NCI-H446 (cell line): Measurements from ENCODE around the gene FZD2.
"Not testable (repeated sequence)": the region's sequence is repeated elsewhere in the genome, so short reads cannot be mapped to it uniquely, and the experiment has no call there.

Experiments
- DNase-seq, 2 experiments: peaks; one replicate each; lab custom pipeline; 2025; lab: John Stamatoyannopoulos, UW

The FZD2 gene

DNA sequence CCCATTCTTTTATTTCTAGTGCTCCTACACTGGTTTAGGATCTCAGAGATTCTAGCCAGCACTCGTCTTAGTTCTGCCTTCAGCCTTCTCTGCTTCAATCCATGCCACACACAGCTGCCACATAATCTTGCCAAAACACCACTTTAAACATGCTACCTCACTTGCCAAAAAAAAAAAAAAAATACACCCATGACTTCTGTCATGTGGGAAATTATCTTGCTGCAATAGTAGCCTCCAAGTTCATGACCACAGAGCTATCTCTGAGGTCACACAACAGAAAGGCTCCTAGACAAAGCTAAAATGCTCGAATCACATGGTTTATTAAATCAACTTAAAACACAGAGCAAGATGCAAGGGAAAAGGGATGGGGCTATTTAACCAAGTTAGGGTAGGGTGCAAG, 18.1 kb downstream of the FZD2 start:
- no peak for DNase-seq

DNA sequence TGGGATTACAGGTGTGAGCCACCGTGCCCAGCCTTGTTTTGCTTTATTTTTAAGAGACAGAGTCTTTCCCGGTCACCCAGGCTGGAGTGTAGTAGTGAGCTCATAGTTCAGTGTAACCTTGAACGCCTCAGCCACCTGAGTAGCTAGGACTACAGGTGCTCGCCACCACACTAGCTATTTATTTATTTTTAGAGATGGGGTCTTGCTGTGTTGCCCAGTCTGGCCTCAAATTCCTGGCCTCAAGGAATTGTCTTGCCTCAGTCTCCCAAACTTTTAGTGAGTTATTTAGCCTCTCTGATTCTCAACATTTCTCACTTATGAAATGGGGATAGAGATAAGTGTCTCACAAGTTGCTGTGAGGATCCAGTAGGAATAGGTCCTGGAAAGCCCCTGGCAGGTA, 21.7 kb downstream of the FZD2 start:
- DNase-seq = no peak

DNA sequence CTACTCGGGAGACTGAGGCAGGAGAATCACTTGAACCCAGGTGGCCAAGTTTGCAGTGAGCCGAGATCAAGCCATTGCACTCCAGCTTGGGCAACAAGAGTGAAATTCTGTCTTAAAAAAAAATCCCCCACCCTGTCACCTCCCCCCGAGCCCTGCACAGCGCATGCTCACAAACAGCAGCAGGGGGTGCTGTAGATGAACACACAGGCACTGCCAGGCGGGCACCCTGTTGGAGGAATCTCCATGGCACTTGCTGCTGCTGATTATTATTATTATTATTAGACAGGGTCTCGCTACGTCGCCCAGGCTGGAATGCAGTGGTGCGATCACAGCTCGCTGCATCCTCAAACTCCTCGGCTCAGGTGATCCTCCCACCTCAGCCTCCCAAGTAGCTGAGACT, 24.6 kb downstream of the FZD2 start:
- no peak for DNase-seq

DNA sequence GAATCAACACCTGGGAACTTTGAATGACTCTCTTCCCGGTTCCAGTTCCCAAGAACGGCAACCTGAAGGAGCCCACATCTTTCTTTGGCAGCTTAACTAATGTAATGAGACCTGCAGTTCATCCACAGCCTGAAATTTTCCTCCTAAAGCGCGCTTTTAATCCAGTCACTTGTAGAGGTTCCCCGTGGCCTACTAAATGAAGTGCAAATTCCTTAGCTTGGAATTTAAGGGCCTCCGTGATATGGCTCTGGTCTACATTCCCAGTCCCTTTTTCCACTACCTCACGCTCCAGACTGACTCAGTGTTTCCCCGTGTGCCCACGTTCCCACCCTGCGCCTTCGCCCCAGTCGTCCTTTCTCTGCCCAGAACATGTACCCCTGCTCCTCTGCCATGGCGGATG, 27.2 kb downstream of the FZD2 start:
- DNase-seq = no peak

DNA sequence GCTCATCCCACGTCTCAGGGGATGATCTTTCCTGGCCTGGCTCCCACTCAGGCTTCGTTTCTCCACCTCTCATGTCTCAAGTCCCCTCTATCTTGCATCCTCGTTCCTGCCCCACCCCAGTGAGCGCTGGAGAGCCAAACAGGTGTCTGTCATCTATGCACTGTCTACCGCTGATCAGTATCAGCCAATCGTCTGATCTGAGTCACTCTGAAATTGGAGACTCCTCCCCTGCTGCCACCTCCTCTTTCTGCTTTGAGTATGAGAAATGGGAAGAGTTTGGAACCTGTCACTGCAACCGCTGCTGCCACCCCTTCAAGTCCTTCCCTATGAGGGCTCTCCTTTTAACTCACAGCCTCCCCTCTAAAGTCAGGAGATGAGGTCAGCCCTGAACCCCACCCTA, 28.0 kb downstream of the FZD2 start:
- DNase-seq = no peak

DNA sequence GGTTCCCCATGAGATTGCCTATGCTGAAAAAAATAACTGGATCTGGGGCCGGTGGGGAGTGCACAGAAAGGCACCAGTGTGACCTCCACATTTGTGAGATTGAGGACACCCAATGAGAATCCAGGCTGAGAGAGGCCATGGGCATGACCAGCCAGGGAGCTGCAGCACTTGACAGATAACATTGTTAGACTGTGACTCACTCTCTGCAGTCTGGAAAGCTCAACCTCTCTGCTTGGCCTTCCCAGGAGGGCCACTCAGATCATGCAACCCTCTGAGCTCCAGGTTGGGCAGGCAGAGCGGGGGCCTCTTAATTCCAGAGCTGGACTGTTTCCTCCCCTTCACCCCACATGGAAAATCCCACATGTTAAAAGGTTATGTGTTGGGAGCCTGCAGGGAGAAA, 30.1 kb downstream of the FZD2 start:
- no peak for DNase-seq

DNA sequence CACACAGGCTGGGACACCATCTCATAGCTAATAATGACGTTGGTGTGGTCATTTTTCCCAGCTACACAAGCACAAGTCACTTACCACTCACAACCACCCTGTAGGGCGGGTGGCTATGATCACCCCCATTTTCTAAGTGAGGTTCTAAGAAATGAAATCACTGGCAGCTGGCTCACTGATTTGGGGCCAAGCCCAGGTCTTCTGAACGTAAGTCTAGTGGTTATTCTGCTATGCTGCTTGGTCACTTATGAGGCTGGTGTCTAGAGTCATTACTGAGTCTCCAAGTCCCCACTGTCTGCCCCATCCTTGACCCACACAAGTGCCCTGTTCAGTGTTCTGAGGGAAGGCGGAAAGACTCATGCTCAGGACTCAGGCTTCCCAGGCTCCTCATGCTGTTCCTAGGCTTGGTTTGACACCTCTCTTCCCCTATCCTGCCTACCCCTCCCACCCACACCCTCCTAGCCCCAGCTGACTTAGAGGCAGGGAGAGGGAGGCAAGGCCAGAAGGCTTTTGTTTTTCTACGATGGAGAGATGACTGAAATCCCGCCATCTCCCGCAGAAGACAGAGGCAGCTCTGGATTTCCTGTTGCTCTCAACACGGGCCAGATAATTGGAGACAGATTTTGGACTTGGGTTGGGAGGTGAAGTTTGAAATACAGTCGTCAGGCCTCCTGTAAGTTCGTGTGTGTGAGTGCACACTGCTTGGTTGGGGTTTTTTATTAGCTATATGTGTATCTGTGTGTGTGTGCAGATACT, 32.2 kb downstream of the FZD2 start:
- no peak for DNase-seq

DNA sequence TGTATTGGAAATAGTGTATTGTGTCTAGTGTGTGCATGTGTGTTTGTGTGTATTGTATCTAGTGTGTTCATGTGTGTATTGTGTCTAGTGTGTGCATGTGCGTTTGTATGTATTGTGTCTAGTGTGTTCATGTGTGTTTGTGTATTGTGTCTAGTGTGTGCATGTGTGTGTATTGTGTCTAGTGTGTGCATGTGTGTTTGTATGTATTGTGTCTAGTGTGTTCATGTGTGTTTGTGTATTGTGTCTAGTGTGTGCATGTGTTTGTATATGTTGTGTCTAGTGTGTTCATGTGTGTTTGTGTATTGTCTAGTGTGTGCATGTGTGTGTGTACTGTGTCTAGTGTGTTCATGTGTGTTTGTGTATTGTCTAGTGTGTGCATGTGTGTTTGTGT, 32.8 kb downstream of the FZD2 start:
- not testable (repeated sequence) for DNase-seq

DNA sequence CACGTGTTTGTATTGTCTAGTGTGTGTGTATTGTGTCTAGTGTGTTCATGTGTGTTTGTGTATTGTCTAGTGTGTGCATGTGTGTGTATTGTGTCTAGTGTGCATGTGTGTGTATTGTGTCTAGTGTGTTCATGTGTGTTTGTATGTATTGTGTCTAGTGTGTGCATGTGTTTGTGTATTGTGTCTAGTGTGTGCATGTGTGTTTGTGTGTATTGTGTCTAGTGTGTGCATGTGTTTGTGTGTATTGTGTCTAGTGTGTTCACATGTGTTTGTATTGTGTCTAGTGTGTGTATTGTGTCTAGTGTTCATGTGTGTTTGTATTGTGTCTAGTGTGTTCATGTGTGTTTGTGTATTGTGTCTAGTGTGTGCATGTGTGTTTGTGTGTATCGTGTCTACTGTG, 33.5 kb downstream of the FZD2 start:
- DNase-seq = not testable (repeated sequence)

DNA sequence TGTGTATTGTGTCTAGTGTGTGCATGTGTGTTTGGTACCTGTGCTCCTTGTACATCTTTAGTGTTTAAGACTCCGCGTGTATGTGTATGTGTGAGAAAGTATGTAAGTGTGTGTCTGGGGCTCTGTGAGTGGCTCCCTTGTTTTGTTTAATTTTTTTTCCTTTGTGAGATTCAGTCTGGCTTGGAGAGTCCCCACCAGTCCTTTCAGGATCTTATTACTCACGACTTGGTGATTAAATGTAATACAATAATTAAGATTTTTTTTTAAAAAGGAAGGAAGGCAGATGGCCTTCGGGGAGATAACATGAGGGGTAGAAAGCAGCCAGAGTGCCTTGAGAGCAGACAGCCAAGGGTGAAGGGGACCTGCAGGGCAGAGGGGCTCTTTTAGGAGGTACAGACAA, 33.9 kb downstream of the FZD2 start:
- no peak for DNase-seq

DNA sequence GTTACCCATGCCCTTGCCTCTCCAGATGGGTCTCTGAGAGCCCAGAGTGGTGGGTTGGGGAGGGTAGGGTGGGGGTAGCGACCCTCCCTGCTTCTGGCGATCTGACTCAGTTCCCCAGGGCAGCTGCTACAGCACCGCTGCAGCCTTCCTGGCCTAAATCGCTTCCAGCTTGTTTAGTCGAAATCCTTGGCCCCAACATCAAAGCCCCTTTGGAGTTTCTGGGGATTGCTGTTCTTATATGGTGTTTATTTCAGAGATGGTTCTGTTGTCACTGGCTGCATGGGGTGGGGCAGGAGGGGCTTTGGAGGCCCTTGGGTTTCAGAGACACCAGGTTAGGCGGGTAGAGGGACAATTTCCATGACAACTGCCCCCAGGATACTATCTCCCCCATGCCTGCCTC, 35.9 kb downstream of the FZD2 start:
- DNase-seq = no peak

DNA sequence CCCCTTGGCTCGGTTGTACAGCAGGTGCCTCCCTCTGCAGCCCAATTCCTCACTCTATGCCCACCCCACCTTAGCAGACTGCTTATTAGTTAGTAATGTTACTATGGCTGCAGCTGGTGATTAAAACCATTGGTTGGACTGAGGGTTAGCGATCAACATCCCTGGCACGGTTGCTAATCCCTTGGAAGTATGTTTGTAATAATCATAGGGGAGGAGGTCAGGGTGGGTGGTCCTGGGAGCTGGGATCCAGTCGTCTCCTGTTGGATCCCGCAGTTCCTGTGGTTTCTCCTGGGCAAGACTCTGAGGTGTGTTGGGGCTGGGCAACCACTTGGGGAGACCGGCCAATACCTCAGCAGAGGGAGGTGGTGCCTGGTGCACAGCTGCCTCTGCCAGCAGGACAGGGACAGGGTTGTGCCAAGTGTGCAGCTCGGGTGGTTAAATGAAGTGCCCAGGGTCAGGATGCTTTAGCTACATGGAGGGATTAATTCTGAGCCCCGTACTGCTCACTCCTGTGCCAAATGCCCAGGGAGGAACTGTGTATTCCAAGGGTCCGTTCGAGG, 38.0 kb downstream of the FZD2 start:
- DNase-seq = no peak

DNA sequence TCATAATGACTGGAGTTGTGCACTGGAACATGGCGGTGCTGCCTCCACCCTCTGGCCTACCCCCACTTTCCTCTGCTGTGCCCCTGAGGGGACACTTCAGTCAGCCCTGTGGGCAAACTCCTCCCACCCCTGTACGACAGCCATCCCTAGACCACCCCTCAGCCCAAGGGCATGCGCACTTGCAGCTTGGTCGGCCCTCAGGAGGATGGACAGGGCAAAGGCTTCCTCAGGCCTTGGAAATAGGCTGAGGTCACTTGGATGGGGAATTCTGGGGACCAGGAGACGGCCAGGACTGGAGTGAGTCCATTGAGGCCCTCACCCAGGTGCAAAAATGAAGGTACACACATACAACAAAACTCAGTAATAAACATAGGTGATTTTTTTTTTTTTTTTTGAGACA, 41.0 kb downstream of the FZD2 start:
- DNase-seq = no peak

DNA sequence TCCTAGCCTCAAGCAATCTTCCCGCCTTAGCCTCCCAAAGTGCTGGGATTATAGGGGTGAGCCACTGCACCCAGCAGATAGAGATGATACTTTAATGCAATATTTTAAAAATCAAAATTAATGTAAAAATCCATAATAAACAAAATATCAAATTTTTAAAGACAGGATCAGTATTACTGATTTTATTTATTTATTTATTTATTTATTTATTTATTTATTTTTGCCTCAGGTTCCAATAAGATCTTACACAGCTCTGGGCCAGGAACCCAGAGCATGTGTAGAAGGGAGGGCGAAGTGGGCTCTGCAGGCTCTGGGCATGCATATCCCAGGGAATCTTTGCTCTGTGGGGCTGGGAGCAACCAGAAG, 41.6 kb downstream of the FZD2 start:
- DNase-seq = no peak

DNA sequence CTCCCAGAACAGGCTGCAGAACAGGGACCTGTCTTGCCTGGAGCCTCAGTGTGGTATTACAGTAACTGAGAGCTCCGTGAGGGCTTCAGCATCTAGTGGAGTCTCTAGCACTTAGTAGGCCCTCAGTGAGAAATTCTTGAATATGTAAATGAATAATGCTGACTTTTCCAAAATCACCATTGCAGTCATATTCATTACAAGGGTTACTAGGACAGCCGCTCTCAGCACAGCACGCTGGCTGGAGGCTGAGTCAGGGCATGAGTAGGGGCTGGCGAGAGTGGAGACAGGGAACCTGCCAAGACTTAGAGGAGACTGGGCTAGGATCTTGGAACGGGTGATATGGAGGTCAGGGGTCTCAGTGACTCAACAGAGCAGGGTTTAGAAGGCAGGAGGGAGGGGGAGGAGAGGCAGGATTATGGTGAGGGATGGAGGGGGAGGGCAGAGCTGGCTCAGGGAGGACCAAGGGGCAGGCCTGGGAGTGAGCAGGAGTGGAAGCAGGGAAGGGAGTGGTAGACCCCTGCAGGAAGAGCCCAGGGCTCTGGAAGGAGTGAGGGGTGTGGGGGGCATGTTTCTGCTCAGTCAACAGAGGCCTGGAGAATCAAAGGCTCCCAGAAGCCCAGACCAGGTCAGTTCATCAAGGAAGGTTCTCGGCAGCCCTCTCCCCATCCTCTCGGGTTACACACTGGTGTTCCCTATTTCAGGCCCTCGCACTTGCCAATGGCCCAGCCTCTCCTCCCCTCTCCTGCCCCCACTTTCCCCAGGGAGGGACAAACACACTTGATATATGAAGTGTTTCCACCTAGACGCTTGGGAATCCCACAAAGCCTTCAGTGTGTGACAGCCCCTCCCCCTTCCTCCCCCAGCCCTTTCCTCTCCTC, 42.3 kb downstream of the FZD2 start:
- DNase-seq = no peak

DNA sequence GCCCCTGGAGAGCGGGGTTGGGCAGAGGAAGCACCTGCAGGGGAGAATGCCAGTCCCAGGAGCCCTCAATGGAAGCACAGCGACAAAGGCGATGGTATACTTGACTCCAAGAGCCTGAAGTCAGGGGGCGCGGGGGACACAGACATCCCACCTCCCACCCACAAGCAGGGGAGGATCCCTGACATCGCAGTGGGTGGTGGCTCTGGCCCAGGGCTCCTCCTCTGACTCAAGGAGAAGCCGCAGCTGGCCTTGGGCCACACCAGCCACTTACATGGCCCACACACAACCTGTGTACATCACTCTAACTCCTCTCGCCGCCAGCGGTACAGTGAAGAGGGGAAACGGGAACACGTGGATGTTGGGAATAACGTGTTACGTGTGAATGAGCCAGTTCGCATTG, 44.3 kb downstream of the FZD2 start:
- DNase-seq = no peak

DNA sequence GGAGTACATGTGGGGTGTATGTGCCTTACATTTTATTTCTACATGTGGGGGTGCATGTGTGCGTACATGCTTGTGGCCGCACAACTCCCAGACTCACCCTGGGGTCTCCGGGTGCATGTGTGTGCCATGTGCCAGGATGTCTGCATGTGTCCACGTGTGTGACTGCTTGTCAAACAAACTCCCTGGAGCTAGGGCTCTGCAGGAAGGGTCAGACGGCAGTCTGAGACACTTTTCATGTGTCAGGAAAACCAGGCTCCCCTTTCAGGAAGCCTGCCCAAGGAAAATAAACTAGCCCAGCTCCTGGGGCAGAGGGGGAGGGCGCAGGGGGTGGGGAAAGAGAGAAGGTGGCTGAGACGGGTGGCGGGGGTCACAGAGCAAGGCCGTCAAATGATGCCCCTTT, 44.7 kb downstream of the FZD2 start:
- DNase-seq = no peak

DNA sequence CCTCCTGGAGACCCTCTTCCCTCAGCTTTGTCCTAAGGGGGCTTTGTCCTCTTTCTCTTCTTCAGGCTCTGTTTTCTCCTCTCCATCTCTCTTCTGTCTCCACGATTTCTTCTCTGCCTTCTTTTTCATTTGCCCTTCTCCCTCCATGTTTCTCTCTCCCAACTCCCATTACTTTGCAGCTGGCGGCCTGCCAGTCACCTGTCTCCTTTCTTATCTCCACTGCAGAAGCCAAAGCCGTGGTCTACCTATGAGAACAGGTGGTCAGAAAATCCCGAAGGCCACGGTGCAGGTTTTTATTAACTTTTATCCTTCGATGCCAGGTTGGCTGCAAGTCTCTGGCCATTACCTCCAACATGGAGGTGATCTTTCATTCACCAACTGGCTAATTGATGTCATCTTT, 45.1 kb downstream of the FZD2 start:
- DNase-seq = no peak

DNA sequence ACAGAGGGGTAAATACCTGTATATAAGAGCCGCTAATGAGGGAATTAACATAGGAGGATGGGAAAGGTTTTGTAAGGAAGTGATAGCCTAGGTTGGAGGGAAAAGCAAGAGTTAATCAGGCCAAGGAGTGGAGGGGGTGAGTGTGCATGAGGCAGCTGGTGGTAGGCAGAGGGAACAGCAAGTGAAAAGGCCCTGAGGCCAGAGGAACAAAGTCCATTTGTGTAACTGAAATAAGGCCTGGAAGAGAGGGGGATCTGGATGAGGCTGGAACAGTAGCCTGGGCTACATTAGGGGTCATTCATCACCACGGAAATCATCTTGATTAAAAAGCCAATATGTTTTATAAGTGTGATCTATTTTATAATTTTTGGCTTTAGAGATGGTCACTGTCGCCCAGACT, 45.7 kb downstream of the FZD2 start:
- no peak for DNase-seq

DNA sequence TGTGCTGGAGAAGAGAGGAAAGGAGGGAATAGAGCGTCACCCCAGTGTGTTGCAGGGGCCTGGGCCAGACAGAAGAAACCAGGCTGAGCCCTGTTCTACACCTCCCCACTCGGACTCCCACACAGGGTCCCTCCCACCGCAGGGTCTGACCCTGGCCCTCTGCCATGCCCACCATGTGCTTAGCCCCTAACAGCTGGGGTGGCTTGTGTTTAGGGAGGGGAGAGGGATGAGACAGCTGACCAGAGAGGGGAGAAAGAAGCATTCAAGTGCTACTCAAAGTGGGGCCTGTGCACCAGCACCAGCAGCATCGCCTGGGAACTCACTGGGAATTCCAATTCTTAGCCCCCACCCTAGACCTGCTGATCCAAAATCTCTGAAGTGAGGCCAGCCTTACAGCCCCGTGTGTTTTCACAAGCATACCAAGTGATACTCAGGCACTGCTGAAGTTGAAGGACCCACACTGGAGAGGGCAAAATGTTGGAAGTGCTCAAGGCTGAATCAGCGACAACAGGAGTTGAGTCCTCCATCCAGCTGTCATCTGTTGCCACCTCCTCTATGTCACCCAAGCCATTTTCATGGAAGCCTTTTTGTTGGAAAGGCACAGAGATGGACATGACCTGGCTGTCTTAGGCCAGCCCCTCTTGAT, 47.0 kb downstream of the FZD2 start:
- DNase-seq = no peak

DNA sequence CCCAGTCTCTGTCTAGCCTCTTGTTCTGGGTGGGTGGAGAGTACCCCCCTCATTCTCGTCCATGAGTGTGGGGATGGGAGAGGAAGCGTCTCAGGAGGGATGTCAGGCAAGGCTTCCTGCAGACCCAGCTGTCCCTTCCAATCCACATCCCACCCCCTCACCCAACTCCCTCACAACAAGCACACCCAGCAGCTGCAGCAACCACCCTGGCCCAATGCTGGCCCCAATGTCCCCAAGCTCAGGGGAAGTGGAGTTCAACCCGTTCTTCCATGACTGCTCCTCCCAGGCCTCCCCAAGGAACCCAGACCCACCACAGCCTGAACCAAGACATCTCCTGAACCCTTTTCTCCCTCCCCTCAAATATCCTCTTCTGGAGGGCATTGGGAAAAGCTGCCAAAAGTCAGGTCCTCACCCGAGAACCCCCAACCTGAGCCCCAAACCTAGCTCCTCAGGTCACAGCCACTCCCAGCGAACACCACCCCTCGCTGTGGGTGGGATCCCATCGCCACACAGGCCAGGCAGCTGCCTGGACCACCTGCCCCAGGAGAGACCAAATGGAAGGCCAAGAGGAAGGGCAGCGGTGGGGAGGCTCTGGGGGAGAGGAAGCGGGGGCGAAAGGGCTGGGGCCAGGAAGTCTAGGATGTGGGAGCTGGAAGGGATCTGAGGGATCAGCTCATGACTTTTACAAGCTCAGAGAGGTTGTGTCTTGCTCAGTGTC, 47.6 kb downstream of the FZD2 start:
- no peak for DNase-seq

DNA sequence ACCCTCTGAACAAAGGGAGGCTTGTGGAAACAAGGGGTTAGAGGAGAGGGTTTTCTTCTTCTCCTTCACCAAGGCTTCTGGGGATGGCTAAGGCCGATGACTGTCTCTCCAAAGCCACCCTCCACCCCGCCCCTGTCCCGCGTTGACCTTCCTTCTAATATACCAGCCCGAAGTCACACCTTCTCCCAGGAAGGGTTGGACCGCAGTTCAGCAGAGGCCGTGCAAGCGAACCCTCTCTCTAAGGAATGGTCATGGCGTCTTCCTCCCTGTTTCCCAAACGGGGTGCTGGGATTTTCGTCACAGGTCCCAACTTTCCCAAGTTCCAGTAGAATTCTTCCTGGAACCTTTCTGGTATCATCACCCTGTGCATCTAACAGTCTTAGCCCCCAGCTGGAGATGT, 49.4 kb downstream of the FZD2 start:
- no peak for DNase-seq
